Middle frontal gyrus (tissue), 1 donor: Measurements from ENCODE around the gene ANGPTL1.
"Not testable (repeated sequence)": the region's sequence is repeated elsewhere in the genome, so short reads cannot be mapped to it uniquely, and the experiment has no call there.

Experiments used
- DNase-seq: peaks from one replicate; pipeline ENCODE4 v3.0.0-alpha.2; 2015; ENCODE audit warnings: low spot score; ENCODE audit errors: extremely low spot score

Gene ANGPTL1

GRCh38 chr1:178867670-178868069 is 3.2 kb downstream of the ANGPTL1 start:
- DNase-seq = no peak

GRCh38 chr1:178864326-178864725 is 6.6 kb downstream of the ANGPTL1 start:
- DNase-seq = no peak

GRCh38 chr1:178862864-178863263 is 8.0 kb downstream of the ANGPTL1 start:
- no peak for DNase-seq

- no peak for DNase-seq
Observed at GRCh38 chr1:178862416-178862815, 8.5 kb downstream of the ANGPTL1 start.

- no peak for DNase-seq
Observed at GRCh38 chr1:178857126-178857525, 13.8 kb downstream of the ANGPTL1 start.

- DNase-seq = no peak
Observed at GRCh38 chr1:178849918-178850317, 21.0 kb downstream of the ANGPTL1 start.

- not testable (repeated sequence) for DNase-seq
Observed at GRCh38 chr1:178847919-178848318, 23.0 kb downstream of the ANGPTL1 start.

- DNase-seq = no peak
Observed at GRCh38 chr1:178847396-178847849, 23.5 kb downstream of the ANGPTL1 start.

- DNase-seq = no peak
Observed at GRCh38 chr1:178846306-178846705, 24.6 kb downstream of the ANGPTL1 start.

- no peak for DNase-seq
Observed at GRCh38 chr1:178844436-178844835, 26.4 kb downstream of the ANGPTL1 start.

GRCh38 chr1:178825167-178825566 is 45.7 kb downstream of the ANGPTL1 start:
- no peak for DNase-seq

- no peak for DNase-seq
Observed at GRCh38 chr1:178821134-178821866, 49.6 kb downstream of the ANGPTL1 start.

GRCh38 chr1:178819123-178819522 is 51.8 kb downstream of the ANGPTL1 start:
- DNase-seq = no peak

- no peak for DNase-seq
Observed at GRCh38 chr1:178818416-178818815, 52.5 kb downstream of the ANGPTL1 start.

- DNase-seq = no peak
Observed at GRCh38 chr1:178810585-178810984, 60.3 kb downstream of the ANGPTL1 start.

- DNase-seq = no peak
Observed at GRCh38 chr1:178808529-178808928, 62.3 kb downstream of the ANGPTL1 start.

- DNase-seq = no peak
Observed at GRCh38 chr1:178806665-178807300, 64.1 kb downstream of the ANGPTL1 start.

- no peak for DNase-seq
Observed at GRCh38 chr1:178802873-178803272, 68.0 kb downstream of the ANGPTL1 start.
